ENCODE results near the gene YY1. TPM values are rescaled to one million over a fixed set of nuclear protein-coding genes. Genes with fewer than 3 reads are reported as not detected.

YY1 gene
- total and polyA plus RNA-seq, 9 of the 15 experiments (the other 6 are each of a cell fraction or from before 2014, with no cell fraction given): 20.8 to 74.2 (median 46.7) TPM

DNA sequence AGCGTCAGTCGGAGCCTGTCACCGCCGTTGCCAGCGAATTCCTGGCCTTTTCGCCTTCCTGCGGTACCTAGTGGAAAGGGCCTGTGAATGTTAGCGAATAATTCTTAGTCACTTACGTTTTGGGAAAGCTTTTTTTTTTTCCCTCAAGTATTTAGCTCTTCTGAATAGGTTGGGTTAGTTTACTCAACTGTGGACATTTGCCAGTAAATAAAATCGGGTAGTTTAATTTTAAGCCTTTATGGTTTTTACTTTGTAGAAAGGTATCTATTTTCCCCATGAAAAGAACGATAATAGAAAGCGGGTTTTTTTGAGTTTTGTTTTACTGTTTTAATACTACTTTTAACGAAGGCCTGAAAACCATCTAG, 1.7 kb downstream of the YY1 start:
- POLR2A ChIA-PET: interaction anchor here (0.6 to 1.1 kb wide), 5 partner anchors 14 to 231 kb away, joined by 3 to 4 read pairs (median 3); no protein-coding TSS in a partner anchor
- H3K4me2 ChIP-seq (ENCODE audit: insufficient read depth, low read length): peak overlapping the region; percentile 74
- DNase-seq (ENCODE audit: extremely low read depth in 1 of 4, low spot score in 3 of 4) (no peak), FAIRE-seq (no peak), ATAC-seq (no peak)
- 2% methylated on average over 11 of the region's 13 CpGs for WGBS (ENCODE audit: insufficient coverage, low coverage, missing lambda C conversion rate)
- H3K4me1 ChIP-seq (replicated peaks in 1 of 2; ENCODE audit: control insufficient read depth in 2 of 2, insufficient read depth in 2 of 2, low read length in 2 of 2): peaks cover 15 to 19% of the 10 kb centered on the region in 2 experiments; a peak in 4 of 5 replicates
- intact Hi-C loops (cut with micrococcal nuclease): no loop called here
- H3K27ac ChIP-seq (ENCODE audit: extremely low read depth, low read depth, low read length): peak overlapping the region; percentile 77; the same call in 2 of the 3 replicates
- peaks cover 90% of the 10 kb centered on the region for H3K79me2 ChIP-seq (ENCODE audit: control insufficient read depth, insufficient read depth, low read length)
- no peaks in the 10 kb centered on the region for H3K9me3 ChIP-seq (replicated peaks; ENCODE audit: control insufficient read depth, insufficient read depth, low read depth, low read length)
- peak overlapping the region; percentile 80 for H3K4me3 ChIP-seq
- H2AFZ ChIP-seq (ENCODE audit: low read depth, low read length): no peak overlapping the region
- CTCF ChIA-PET (ENCODE audit: low intra/inter-chr PET ratio): interaction anchor here (0.9 to 1.6 kb wide), 2 partner anchors 27 to 48 kb away, joined by 3 to 9 read pairs; no protein-coding TSS in a partner anchor
- no peaks in the 10 kb centered on the region for H3K9me1 ChIP-seq (ENCODE audit: control insufficient read depth, insufficient read depth, low read length)
- H3K27me3 ChIP-seq (ENCODE audit: control insufficient read depth in 2 of 2, insufficient read depth in 2 of 2, low read length in 2 of 2): no peaks in the 10 kb centered on the region
- BruUV-seq (replicated peaks): no TSS peak
- peaks cover 29% of the 10 kb centered on the region for H3K36me3 ChIP-seq (ENCODE audit: control insufficient read depth, insufficient read depth, low read length)
- H3K9ac ChIP-seq (ENCODE audit: insufficient read depth in 1 of 2, low read depth in 2 of 2, low read length in 2 of 2): peak overlapping the region; percentile 69 to 90
- peaks cover 36% of the 10 kb centered on the region for H4K20me1 ChIP-seq (replicated peaks; ENCODE audit: control insufficient read depth, insufficient read depth, low read length)
- in situ Hi-C loops (cut with MboI): no loop called here
- TF ChIP-seq FOXP1 (CRISPR knock-in tag; IDR thresholded peaks at IDR 0.05) (no peak), MAFK (IDR thresholded peaks at IDR 0.05; ENCODE audit: low read length) (no peak), ZFP30 (CRISPR knock-in tag; IDR thresholded peaks at IDR 0.05; ENCODE audit: borderline replicate concordance) (no peak), RHOXF2B (CRISPR knock-in tag; conservative IDR thresholded peaks at IDR 0.05) (no peak), BDP1 (IDR thresholded peaks at IDR 0.05; ENCODE audit: insufficient read depth, insufficient read length) (no peak), ELF1 (tag; IDR thresholded peaks at IDR 0.05) (0 out of 2 replicates have a peak, but pooled peaks have one; percentile 23), ZNF23 (CRISPR knock-in tag; IDR thresholded peaks at IDR 0.05) (no peak), DPF2 (IDR thresholded peaks at IDR 0.05) (no peak), TEAD2 (tag; IDR thresholded peaks at IDR 0.05) (0 out of 2 replicates have a peak, but pooled peaks have one; percentile 18), KLF16 (IDR thresholded peaks at IDR 0.05) (no peak), KLF10 (CRISPR knock-in tag; IDR thresholded peaks at IDR 0.05) (no peak), ZKSCAN1 (IDR thresholded peaks at IDR 0.05; ENCODE audit: low read depth, low read length) (no peak), ZFX (CRISPR knock-in tag; IDR thresholded peaks at IDR 0.05) (0 out of 2 replicates have a peak, but pooled peaks have one; percentile 10), TEAD4 (IDR thresholded peaks at IDR 0.05; ENCODE audit: low read length) (peak; percentile 33; the same call in 1 of the 2 replicates), TEAD4 (CRISPR knock-in tag; IDR thresholded peaks at IDR 0.05; ENCODE audit: borderline replicate concordance) (no peak), ZNF354B (CRISPR knock-in tag; IDR thresholded peaks at IDR 0.05) (no peak)
- TF ChIP-seq, protein P1, sequence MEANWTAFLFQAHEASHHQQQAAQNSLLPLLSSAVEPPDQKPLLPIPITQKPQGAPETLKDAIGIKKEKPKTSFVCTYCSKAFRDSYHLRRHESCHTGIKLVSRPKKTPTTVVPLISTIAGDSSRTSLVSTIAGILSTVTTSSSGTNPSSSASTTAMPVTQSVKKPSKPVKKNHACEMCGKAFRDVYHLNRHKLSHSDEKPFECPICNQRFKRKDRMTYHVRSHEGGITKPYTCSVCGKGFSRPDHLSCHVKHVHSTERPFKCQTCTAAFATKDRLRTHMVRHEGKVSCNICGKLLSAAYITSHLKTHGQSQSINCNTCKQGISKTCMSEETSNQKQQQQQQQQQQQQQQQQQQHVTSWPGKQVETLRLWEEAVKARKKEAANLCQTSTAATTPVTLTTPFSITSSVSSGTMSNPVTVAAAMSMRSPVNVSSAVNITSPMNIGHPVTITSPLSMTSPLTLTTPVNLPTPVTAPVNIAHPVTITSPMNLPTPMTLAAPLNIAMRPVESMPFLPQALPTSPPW (CRISPR knock-in tag; IDR thresholded peaks at IDR 0.05): no peak
- TF ChIP-seq, protein P2, sequence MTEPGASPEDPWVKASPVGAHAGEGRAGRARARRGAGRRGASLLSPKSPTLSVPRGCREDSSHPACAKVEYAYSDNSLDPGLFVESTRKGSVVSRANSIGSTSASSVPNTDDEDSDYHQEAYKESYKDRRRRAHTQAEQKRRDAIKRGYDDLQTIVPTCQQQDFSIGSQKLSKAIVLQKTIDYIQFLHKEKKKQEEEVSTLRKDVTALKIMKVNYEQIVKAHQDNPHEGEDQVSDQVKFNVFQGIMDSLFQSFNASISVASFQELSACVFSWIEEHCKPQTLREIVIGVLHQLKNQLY (CRISPR knock-in tag; conservative IDR thresholded peaks at IDR 0.05): no peak
- TF ChIP-seq, protein P3, sequence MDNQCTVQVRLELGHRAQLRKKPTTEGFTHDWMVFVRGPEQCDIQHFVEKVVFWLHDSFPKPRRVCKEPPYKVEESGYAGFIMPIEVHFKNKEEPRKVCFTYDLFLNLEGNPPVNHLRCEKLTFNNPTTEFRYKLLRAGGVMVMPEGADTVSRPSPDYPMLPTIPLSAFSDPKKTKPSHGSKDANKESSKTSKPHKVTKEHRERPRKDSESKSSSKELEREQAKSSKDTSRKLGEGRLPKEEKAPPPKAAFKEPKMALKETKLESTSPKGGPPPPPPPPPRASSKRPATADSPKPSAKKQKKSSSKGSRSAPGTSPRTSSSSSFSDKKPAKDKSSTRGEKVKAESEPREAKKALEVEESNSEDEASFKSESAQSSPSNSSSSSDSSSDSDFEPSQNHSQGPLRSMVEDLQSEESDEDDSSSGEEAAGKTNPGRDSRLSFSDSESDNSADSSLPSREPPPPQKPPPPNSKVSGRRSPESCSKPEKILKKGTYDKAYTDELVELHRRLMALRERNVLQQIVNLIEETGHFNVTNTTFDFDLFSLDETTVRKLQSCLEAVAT (IDR thresholded peaks at IDR 0.05): peak in 1 of 2 experiments; percentile 27; a peak in 1 of 4 replicates
- TF ChIP-seq, protein P4, sequence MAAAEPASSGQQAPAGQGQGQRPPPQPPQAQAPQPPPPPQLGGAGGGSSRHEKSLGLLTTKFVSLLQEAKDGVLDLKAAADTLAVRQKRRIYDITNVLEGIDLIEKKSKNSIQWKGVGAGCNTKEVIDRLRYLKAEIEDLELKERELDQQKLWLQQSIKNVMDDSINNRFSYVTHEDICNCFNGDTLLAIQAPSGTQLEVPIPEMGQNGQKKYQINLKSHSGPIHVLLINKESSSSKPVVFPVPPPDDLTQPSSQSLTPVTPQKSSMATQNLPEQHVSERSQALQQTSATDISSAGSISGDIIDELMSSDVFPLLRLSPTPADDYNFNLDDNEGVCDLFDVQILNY (CRISPR knock-in tag; IDR thresholded peaks at IDR 0.05): no peak
